Adipocyte (in vitro differentiated cells): ENCODE results near the gene REXO1.

Experiments used
- DNase-seq: peaks from one replicate; pipeline ENCODE4 v3.0.0-alpha.2; 2015; ENCODE audit warnings: low read depth
- H3K27me3 ChIP-seq: replicated peaks from 2 replicates; pipeline ENCODE4 v1.7.0; 2013; ENCODE audit warnings: mild to moderate bottlenecking, low read length, moderate library complexity; ENCODE audit not compliant: control insufficient read depth, insufficient read depth
- H3K36me3 ChIP-seq: 2 replicates; pipeline ENCODE4 v1.7.0; 2013; ENCODE audit warnings: low read length, mild to moderate bottlenecking, moderate library complexity; ENCODE audit not compliant: control insufficient read depth, insufficient read depth, severe bottlenecking
- H3K4me1 ChIP-seq: 2 replicates; pipeline ENCODE4 v1.7.0; 2013; ENCODE audit warnings: mild to moderate bottlenecking, low read length, moderate library complexity; ENCODE audit not compliant: control insufficient read depth, insufficient read depth
- H3K4me3 ChIP-seq: 2 replicates; pipeline ENCODE4 v1.7.0; 2013; ENCODE audit warnings: mild to moderate bottlenecking, low read length, moderate library complexity
- H3K9ac ChIP-seq: 2 replicates; pipeline ENCODE4 v1.7.0; 2013; ENCODE audit warnings: mild to moderate bottlenecking, low read length, moderate library complexity
- H3K9me3 ChIP-seq: 2 replicates; pipeline ENCODE4 v1.7.0; 2013; ENCODE audit warnings: mild to moderate bottlenecking, low read length, moderate library complexity; ENCODE audit not compliant: control insufficient read depth

Gene REXO1

GRCh38 chr19:1858412-1859081 lies 10.3 kb upstream of the REXO1 start:
- Histone ChIP-seq H3K9ac (no peak overlapping the region), H3K4me3 (no peak overlapping the region), H3K9me3 (no peaks in the 10 kb centered on the region), H3K4me1 (peaks cover 41% of the 10 kb centered on the region), H3K36me3 (no peaks in the 10 kb centered on the region), H3K27me3 (no peaks in the 10 kb centered on the region)
- DNase-seq, result no peak

- Histone ChIP-seq H3K9ac (peak overlapping the region; percentile 56), H3K4me3 (no peak overlapping the region), H3K36me3 (no peaks in the 10 kb centered on the region), H3K9me3 (no peaks in the 10 kb centered on the region), H3K27me3 (no peaks in the 10 kb centered on the region), H3K4me1 (peaks cover 41% of the 10 kb centered on the region)
- DNase-seq, result no peak
Observed at GRCh38 chr19:1857648-1858326, 9.5 kb upstream of the REXO1 start.

GRCh38 chr19:1856698-1857603 lies 8.7 kb upstream of the REXO1 start:
- Histone ChIP-seq H3K36me3 (no peaks in the 10 kb centered on the region), H3K9ac (peak overlapping the region; percentile 78), H3K27me3 (no peaks in the 10 kb centered on the region), H3K9me3 (no peaks in the 10 kb centered on the region), H3K4me1 (peaks cover 41% of the 10 kb centered on the region), H3K4me3 (peak overlapping the region; percentile 66)
- DNase-seq, result peak; percentile 80

GRCh38 chr19:1856345-1856697 lies 8.0 kb upstream of the REXO1 start:
- H3K4me3 ChIP-seq, result peak overlapping the region; percentile 66
- H3K9me3 ChIP-seq, result no peaks in the 10 kb centered on the region
- peak overlapping the region; percentile 78 for H3K9ac ChIP-seq
- no peaks in the 10 kb centered on the region for H3K27me3 ChIP-seq
- no peaks in the 10 kb centered on the region for H3K36me3 ChIP-seq
- peaks cover 39% of the 10 kb centered on the region for H3K4me1 ChIP-seq
- no peak for DNase-seq

GRCh38 chr19:1855828-1856255 lies 7.6 kb upstream of the REXO1 start:
- Histone ChIP-seq H3K4me1 (peaks cover 34% of the 10 kb centered on the region), H3K27me3 (no peaks in the 10 kb centered on the region), H3K4me3 (peak overlapping the region; percentile 66), H3K36me3 (no peaks in the 10 kb centered on the region), H3K9me3 (no peaks in the 10 kb centered on the region), H3K9ac (peak overlapping the region; percentile 78)
- peak; percentile 47 for DNase-seq

- H3K4me1 ChIP-seq, result peaks cover 28% of the 10 kb centered on the region
- peak overlapping the region; percentile 66 for H3K4me3 ChIP-seq
- no peaks in the 10 kb centered on the region for H3K27me3 ChIP-seq
- peak; percentile 96 for DNase-seq
- peak overlapping the region; percentile 82 for H3K9ac ChIP-seq
- H3K9me3 ChIP-seq, result no peaks in the 10 kb centered on the region
- no peaks in the 10 kb centered on the region for H3K36me3 ChIP-seq
Observed at GRCh38 chr19:1855040-1855827, 7.0 kb upstream of the REXO1 start.

GRCh38 chr19:1854542-1855039 lies 6.3 kb upstream of the REXO1 start:
- H3K36me3 ChIP-seq, result no peaks in the 10 kb centered on the region
- peaks cover 26% of the 10 kb centered on the region for H3K4me1 ChIP-seq
- H3K4me3 ChIP-seq, result peak overlapping the region; percentile 27
- no peaks in the 10 kb centered on the region for H3K27me3 ChIP-seq
- no peaks in the 10 kb centered on the region for H3K9me3 ChIP-seq
- DNase-seq, result no peak
- H3K9ac ChIP-seq, result peak overlapping the region; percentile 82

- no peaks in the 10 kb centered on the region for H3K27me3 ChIP-seq
- no peaks in the 10 kb centered on the region for H3K9me3 ChIP-seq
- no peak overlapping the region for H3K9ac ChIP-seq
- H3K4me1 ChIP-seq, result peaks cover 26% of the 10 kb centered on the region
- no peak overlapping the region for H3K4me3 ChIP-seq
- DNase-seq, result no peak
- no peaks in the 10 kb centered on the region for H3K36me3 ChIP-seq
Observed at GRCh38 chr19:1854039-1854541, 5.8 kb upstream of the REXO1 start.

GRCh38 chr19:1853295-1854038 lies 5.2 kb upstream of the REXO1 start:
- peak overlapping the region; percentile 49 for H3K9ac ChIP-seq
- H3K36me3 ChIP-seq, result no peaks in the 10 kb centered on the region
- peak; percentile 87 for DNase-seq
- H3K4me1 ChIP-seq, result peaks cover 26% of the 10 kb centered on the region
- no peaks in the 10 kb centered on the region for H3K9me3 ChIP-seq
- no peak overlapping the region for H3K4me3 ChIP-seq
- no peaks in the 10 kb centered on the region for H3K27me3 ChIP-seq

GRCh38 chr19:1852581-1853128 lies 4.4 kb upstream of the REXO1 start:
- no peak for DNase-seq

More at GRCh38 chr19:1852581-1853128, 4.4 kb upstream of the REXO1 start:
- H3K27me3 ChIP-seq, result no peaks in the 10 kb centered on the region
- H3K4me1 ChIP-seq, result peaks cover 25% of the 10 kb centered on the region
- H3K36me3 ChIP-seq, result no peaks in the 10 kb centered on the region
- H3K4me3 ChIP-seq, result no peak overlapping the region
- H3K9ac ChIP-seq, result no peak overlapping the region
- no peaks in the 10 kb centered on the region for H3K9me3 ChIP-seq
